NB4 (cell line): ENCODE measurements around the gene SIGLEC5.

ENCODE experiments used
- CTCF ChIP-seq: IDR thresholded peaks from one replicate; pipeline ENCODE4 v1.5.1; 2012; ENCODE audit warnings: low read depth, low read length
- MAX ChIP-seq: IDR thresholded peaks from 2 replicates; pipeline ENCODE4 v1.6.1; 2011; ENCODE audit warnings: low read depth, low read length
- MYC ChIP-seq: IDR thresholded peaks from 2 replicates; pipeline ENCODE4 v1.6.1; 2011; ENCODE audit warnings: low read depth, low read length
- POLR2A ChIP-seq: IDR thresholded peaks from 2 replicates; pipeline ENCODE4 v1.6.1; 2011; ENCODE audit warnings: mild to moderate bottlenecking; ENCODE audit not compliant: insufficient read length; ENCODE audit errors: extremely low read depth

- TF ChIP-seq CTCF (peak; percentile 86), POLR2A (no peak), MAX (peak; percentile 82), MYC (peak; percentile 64; the same call in 1 of the 2 replicates)
These were observed 22.2 kb downstream of the SIGLEC5 start for GRCh38 chr19:51607920-51608562.
